HG03469 (cell line): ENCODE measurements around the gene RFX3.

Source experiments
- ATAC-seq: cut with Tn5 transposase; IDR thresholded peaks from one replicate; pipeline ENCODE4 v1.9.1; 2021; ENCODE audit warnings: mild to moderate bottlenecking, moderate library complexity, moderate number of reproducible peaks; ENCODE audit not compliant: unreplicated experiment

Gene RFX3

GRCh38 chr9:3290231-3290840, 235.5 kb downstream of the RFX3 start:
- ATAC-seq: no peak

GRCh38 chr9:3288686-3289085, 237.1 kb downstream of the RFX3 start:
- no peak for ATAC-seq

DNA sequence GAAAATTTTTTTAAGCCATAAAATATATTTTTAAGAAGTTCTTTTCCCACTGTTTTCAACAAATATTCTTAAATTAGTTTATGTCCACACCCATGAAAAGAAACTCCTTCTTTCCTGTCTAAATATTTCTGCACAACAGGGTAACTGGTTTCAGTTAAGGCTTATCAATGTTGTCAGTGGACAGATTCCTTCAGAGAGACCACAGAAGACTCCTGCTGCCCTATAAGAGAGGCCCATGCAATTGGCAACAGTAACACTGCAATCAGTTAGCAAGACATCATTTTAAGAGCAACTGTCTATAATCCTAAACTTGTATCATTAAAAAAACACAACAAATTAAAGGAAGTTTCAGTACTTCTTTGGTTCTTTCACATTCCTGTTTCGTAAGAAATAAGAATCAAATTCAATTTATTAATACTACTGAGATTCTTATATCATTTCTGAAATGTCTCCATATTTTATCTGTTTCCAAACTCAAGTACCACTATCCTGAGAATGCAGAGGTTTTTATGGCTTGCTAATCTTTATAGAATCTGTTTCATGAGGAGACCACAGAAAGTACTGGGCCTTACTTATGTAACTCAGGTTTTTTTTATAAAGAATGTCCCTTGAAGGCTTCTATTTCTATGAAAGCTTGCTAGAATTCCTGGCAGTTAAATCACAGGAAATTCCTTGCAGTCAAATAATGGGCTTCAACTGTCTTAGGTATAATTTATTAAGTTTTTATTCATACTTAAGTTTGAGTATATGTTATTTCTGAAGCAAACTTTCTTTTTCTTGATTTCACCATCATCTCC, 240.2 kb downstream of the RFX3 start:
- no peak for ATAC-seq

- ATAC-seq: no peak
These were observed 243.4 kb downstream of the RFX3 start for GRCh38 chr9:3282365-3282764.

DNA sequence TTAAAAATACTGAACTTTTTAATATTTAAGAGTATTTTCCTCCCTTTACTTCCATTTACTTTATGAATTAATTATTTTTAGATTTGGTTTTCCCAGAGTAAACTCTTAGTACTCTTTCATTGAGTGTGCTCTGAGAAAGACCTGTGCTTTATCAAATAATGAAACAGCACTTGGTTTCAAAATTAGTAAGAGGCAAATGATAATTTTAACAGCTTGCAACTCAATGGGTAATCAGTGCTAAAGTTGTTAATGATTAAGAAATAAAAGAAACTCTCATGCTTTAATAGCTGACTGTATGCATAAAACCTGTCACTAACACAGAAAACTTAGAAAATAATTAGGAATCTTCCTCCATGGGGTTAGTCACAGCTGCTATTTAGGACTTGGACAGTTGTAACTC, 244.4 kb downstream of the RFX3 start:
- peak; percentile 50 for ATAC-seq

GRCh38 chr9:3277200-3277599, 248.6 kb downstream of the RFX3 start:
- no peak for ATAC-seq

DNA sequence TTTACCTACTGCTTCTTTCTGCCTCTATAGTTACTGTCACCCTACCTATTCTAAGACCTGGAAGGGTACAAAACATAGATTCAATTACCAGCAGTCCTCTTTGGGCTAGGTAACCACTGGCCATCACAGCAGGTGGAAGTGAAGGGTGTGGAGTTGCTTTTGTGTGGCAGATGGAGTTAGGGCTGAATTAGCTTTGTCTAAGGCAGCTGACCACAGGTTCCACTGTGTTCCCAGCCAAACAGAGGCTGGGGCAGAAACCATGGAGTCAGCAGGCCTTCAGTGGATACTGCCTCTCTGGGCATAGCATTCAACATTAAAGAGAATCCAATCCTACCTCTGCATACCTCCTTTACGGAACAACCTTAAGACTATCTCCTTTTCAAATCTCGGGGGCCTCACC, 254.2 kb downstream of the RFX3 start:
- ATAC-seq: no peak

DNA sequence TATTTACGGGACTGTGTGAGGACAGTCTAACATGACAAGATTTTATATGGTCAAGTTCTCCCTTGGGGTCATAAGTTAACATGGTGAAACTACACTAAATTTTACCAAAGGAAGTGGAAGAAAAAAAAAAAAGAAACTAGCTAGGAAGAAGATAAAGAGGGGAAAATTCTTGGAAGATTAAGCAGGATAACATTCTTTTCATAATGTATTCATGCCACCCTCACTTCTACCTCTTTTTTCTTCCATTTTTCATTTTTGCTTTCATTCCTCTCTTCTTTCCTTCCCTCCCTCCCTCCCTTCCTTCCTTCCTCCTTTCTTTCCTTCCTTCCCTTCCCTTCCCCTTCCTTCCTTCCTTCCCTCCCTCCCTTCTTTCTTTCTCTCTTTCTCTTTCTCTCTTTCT, 254.6 kb downstream of the RFX3 start:
- ATAC-seq: no peak

- no peak for ATAC-seq
These were observed 257.6 kb downstream of the RFX3 start for GRCh38 chr9:3268223-3268622.

DNA sequence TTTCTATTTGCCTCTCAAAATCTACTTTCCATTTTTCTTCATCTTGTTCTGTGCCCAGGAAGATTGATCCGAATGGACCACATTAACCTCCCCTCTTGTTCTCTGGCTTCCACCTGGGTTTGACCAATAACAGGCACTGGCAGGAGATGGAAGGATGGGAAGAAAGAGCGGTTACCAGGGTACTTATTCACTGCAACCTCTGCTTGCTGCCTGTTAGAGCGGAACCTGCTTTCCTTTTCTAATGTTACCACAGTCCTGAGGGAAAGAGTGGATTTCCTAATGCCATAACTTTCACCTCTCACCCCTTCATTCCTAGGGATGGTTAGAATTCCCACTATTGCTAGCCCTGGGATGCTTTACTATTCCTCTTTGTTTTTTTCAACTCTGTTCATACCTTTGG, 262.1 kb downstream of the RFX3 start:
- ATAC-seq: no peak

DNA sequence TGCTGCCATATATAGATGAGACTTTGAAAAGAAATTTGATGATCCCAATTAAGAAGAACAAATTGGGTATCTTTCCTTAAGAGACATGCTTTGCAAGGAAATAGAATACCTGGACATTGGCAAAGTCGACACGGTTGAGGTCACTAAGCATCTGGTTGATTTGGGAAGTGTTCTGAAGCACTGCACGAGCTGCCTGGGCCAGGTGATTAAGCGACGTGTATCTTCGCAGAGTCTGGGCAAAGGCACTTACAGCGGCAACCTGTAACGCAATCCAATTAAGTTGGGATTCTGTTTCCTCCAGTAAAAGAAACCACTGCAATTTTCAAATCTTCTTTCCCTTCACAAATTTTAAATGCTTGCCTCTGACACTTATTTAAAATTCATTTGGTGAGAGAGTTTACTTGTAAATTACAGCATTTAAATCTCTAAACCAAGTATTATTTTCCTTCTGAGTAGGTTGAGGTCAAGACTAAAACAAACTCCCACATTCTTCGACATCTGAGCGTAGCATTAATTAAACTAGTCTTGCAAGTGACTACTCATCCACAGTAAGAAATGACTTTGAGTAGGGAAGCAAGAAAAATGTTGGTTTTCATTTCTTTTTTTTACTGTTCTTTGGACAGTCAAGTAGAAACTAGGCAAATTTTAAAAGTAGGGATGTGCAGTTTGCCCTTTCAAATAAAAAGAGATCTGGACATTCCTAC, 262.8 kb downstream of the RFX3 start:
- no peak for ATAC-seq

- ATAC-seq: no peak
These were observed 264.3 kb downstream of the RFX3 start for GRCh38 chr9:3261484-3261883.

GRCh38 chr9:3256571-3257330, 269.1 kb downstream of the RFX3 start:
- ATAC-seq: no peak

GRCh38 chr9:3251309-3251708, 274.5 kb downstream of the RFX3 start:
- no peak for ATAC-seq

GRCh38 chr9:3250741-3251140, 275.1 kb downstream of the RFX3 start:
- ATAC-seq: no peak

DNA sequence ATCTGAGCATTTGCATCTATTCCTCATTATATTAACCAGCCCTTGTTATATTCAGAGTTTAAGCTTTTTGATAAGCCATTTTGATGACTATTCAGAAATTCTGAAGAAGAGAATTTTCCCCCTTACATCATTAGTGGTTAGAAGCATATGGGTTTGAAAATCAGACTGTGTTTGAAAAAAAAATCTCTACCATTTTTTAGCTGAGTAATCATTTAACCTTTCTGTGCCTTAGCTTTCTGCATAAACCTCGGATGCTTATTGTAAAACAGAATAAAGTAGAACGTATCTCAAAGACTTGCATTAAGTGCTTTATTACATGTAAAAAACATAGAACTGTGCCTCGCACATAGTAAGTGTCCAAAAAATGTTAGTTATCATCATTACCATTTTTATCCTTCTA, 278.6 kb downstream of the RFX3 start:
- ATAC-seq: no peak

- ATAC-seq: no peak
These were observed 279.6 kb downstream of the RFX3 start for GRCh38 chr9:3246241-3246640.

DNA sequence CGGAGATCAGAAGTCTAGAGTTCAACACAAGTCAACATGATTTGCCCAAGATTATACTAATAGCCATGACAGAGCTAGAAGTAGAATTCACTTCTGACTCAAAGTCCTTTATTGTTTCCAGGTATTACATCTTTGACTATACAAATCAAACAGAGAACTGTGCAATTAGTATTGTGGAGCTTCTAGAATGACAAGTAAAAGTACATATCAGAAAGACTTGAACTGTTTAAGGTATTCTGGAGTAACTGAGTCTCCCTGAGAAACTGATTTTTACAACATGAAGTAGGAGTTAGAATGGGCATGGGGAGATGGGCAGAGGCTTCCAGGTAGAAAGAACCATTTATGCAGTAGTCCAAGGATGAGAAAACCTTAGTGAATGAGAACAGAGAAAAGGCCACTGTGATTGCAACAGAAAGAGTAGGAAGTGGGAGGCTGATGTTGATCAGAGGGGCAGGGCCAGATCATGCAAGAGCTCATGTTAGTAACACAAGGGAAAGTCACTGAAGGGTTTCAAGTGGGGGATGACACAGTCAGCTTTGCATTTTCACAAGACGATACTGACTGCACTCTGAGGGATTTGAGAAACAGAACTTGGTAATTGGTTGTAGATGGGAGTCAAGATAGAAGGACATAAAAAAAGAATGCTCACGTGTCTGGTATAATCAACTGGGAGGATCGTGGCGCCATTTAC, 280.7 kb downstream of the RFX3 start:
- ATAC-seq: peak; percentile 57

- no peak for ATAC-seq
These were observed 282.1 kb downstream of the RFX3 start for GRCh38 chr9:3243683-3244082.

DNA sequence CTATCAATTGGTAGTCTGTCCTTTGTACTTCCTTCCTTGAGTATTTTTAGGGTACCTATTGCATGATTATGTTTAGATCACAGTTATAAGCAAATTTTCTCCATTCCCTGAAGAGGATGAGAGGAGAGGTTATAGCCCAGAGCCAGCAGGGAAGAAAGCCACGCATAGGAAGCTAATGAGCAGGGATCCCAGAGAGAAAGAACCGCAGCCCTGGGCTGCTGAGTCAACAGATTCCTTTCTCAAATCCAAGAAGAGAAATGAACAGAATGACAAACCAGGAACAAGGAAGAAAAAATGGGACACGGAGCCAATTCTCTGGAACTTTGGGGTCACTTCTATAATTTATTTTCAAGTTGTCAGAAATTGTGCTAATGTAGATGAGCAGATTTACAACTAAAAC, 284.5 kb downstream of the RFX3 start:
- ATAC-seq: no peak
